GM23248 (cell line): ENCODE data around the gene MED17. TPM values are rescaled to one million over a fixed set of nuclear protein-coding genes. Genes with fewer than 3 reads are reported as not detected.

ENCODE experiments used
- DNase-seq: peaks from one replicate; pipeline ENCODE4 v3.0.0-alpha.2; 2015
- H2AFZ ChIP-seq: fragments of 200-600 bp; sonication (generic); 2 replicates; pipeline ENCODE4 v1.6.1; 2016; ENCODE audit warnings: antibody characterized with exemption
- H3F3A ChIP-seq: fragments of 200-600 bp; sonication (generic); 2 replicates; pipeline ENCODE4 v1.6.1; 2016; ENCODE audit warnings: mild to moderate bottlenecking, antibody characterized with exemption, mixed run types; ENCODE audit not compliant: insufficient read depth
- H3K27ac ChIP-seq: fragments of 200-600 bp; sonication (generic); 2 replicates; pipeline ENCODE4 v1.5.1; 2016; ENCODE audit warnings: mild to moderate bottlenecking
- H3K27me3 ChIP-seq: fragments of 200-600 bp; sonication (generic); replicated peaks from 2 replicates; pipeline ENCODE4 v1.6.1; 2016; ENCODE audit warnings: mild to moderate bottlenecking; ENCODE audit not compliant: insufficient read depth
- H3K36me3 ChIP-seq: fragments of 200-600 bp; sonication (generic); 2 replicates; pipeline ENCODE4 v1.6.1; 2016; ENCODE audit warnings: low read depth, mild to moderate bottlenecking
- H3K4me1 ChIP-seq: fragments of 200-600 bp; sonication (generic); 2 replicates; pipeline ENCODE4 v1.6.1; 2016; ENCODE audit warnings: mild to moderate bottlenecking; ENCODE audit not compliant: insufficient read depth
- H3K4me2 ChIP-seq: fragments of 200-600 bp; sonication (generic); one replicate; pipeline ENCODE4 v1.6.1; 2016; ENCODE audit warnings: mild to moderate bottlenecking; ENCODE audit not compliant: unreplicated experiment
- H3K4me3 ChIP-seq: fragments of 200-600 bp; sonication (generic); 2 replicates; pipeline ENCODE4 v1.5.1; 2016; ENCODE audit warnings: mild to moderate bottlenecking
- H3K79me2 ChIP-seq: fragments of 200-600 bp; sonication (generic); 2 replicates; pipeline ENCODE4 v1.6.1; 2016; ENCODE audit warnings: mild to moderate bottlenecking; ENCODE audit not compliant: insufficient read depth
- H3K9ac ChIP-seq: fragments of 200-600 bp; sonication (generic); 2 replicates; pipeline ENCODE4 v1.6.1; 2016; ENCODE audit warnings: mild to moderate bottlenecking
- H3K9me2 ChIP-seq: fragments of 200-600 bp; sonication (generic); 2 replicates; pipeline ENCODE4 v1.6.1; 2016; ENCODE audit warnings: mixed run types, mild to moderate bottlenecking, moderate library complexity; ENCODE audit not compliant: insufficient read depth
- H3K9me3 ChIP-seq: fragments of 200-600 bp; sonication (generic); one replicate; pipeline ENCODE4 v1.6.1; 2017; ENCODE audit warnings: low read depth
- H4K20me1 ChIP-seq: fragments of 200-600 bp; sonication (generic); 2 replicates; pipeline ENCODE4 v1.6.0; 2016; ENCODE audit not compliant: insufficient read depth
- EZH2 ChIP-seq: fragments of 200-600 bp; sonication (generic); IDR thresholded peaks from 2 replicates; pipeline ENCODE4 v1.6.1; 2018; ENCODE audit warnings: antibody characterized with exemption, mild to moderate bottlenecking; ENCODE audit not compliant: insufficient read depth, poor library complexity, severe bottlenecking
- EZH2phosphoT487 ChIP-seq: fragments of 200-600 bp; sonication (generic); IDR thresholded peaks from 2 replicates; pipeline ENCODE4 v1.6.1; 2018; ENCODE audit warnings: antibody characterized with exemption, moderate library complexity, mild to moderate bottlenecking, low read depth; ENCODE audit not compliant: insufficient read depth
- WGBS, 2 experiments: methylation state at CpG; one replicate each; pipeline ENCODE4 v1.1.6; 2015 to 2017; ENCODE audit warnings: low lambda C conversion rate in 2 of 2, low coverage in 1 of 2; ENCODE audit errors: missing lambda C conversion rate in 2 of 2; 5-methylcytosine and 5-hydroxymethylcytosine counted together
- in situ Hi-C: fragments of 300-500 bp; cut with MboI; formaldehyde crosslinking; loops from 2 replicates; pipeline ENCODE4 v1.15.0; 2020
- polyA plus RNA-seq: library from polyadenylated mRNA; unstranded; fragments of >200 nt; fragmentation: Nextera tagmentation; extraction: Ambion mirVana; gene quantifications from 2 replicates; pipeline ENCODE4 v1.2.1, GENCODE V29; 2016
- total RNA-seq: library from RNA; depleted of rRNA; stranded (reverse); fragments of >200 nt; shearing (Covaris generic); gene quantifications from 2 replicates; pipeline ENCODE4 v1.2.3, GENCODE V29; 2014

MED17 gene
- total and polyA plus RNA-seq, 2 experiments from 2014 or later, result 22.2 to 22.4 TPM

DNA sequence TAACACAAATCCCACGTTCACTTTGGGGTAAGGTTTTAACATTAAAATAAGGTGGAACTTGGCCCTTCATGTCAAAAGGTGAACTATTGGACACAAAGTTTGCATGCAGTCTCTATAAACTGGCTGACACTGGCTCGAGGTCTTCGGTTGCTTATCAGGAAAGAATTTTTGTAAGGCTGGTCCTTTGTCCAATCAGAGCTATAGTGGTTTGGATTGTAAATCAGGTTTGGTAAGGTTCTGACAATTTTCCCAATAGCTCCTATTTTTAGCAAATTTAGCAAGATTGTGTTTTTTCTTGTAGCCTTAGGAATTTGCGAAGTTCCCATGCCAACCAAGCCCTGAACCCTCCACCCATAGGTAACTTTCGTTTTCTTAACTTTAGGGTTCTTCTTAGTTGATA lies 17.6 kb upstream of the MED17 start:
- Histone ChIP-seq H3F3A (no peaks in the 10 kb centered on the region), H3K27me3 (no peaks in the 10 kb centered on the region), H3K79me2 (no peaks in the 10 kb centered on the region), H3K9ac (no peak overlapping the region), H3K4me3 (no peak overlapping the region), H3K9me2 (no peaks in the 10 kb centered on the region), H2AFZ (no peak overlapping the region), H3K4me2 (no peak overlapping the region), H3K36me3 (peaks cover 4% of the 10 kb centered on the region; the same call in 1 of the 2 replicates), H3K27ac (no peak overlapping the region), H3K4me1 (no peaks in the 10 kb centered on the region), H4K20me1 (no peaks in the 10 kb centered on the region), H3K9me3 (no peaks in the 10 kb centered on the region)
- WGBS, 2 experiments, result 83 to 85% methylated on average over 5 of the region's 5 CpGs
- TF ChIP-seq EZH2phosphoT487 (no peak), EZH2 (no peak)
- no peak for DNase-seq
- in situ Hi-C loops, result no loop called here

GRCh38 chr11:93767018-93767417 lies 17.1 kb upstream of the MED17 start:
- no peak overlapping the region for H2AFZ ChIP-seq
- no peak overlapping the region for H3K4me2 ChIP-seq
- H3K79me2 ChIP-seq, result no peaks in the 10 kb centered on the region
- DNase-seq, result no peak
- in situ Hi-C loops, result no loop called here
- H3K9me3 ChIP-seq, result no peaks in the 10 kb centered on the region
- no peak overlapping the region for H3K9ac ChIP-seq
- peaks cover 1% of the 10 kb centered on the region; the same call in 1 of the 2 replicates for H3K36me3 ChIP-seq
- no peaks in the 10 kb centered on the region for H4K20me1 ChIP-seq
- H3K4me3 ChIP-seq, result no peak overlapping the region
- no peaks in the 10 kb centered on the region for H3F3A ChIP-seq
- H3K27ac ChIP-seq, result no peak overlapping the region
- no peaks in the 10 kb centered on the region for H3K27me3 ChIP-seq
- no peaks in the 10 kb centered on the region for H3K4me1 ChIP-seq
- WGBS, 2 experiments, result 81 to 86% methylated on average over 3 of the region's 3 CpGs
- no peak for TF ChIP-seq EZH2phosphoT487
- no peaks in the 10 kb centered on the region for H3K9me2 ChIP-seq

GRCh38 chr11:93770160-93770559 lies 13.9 kb upstream of the MED17 start:
- in situ Hi-C loops, result no loop called here
- Histone ChIP-seq H3F3A (no peaks in the 10 kb centered on the region), H4K20me1 (no peaks in the 10 kb centered on the region), H3K4me2 (no peak overlapping the region), H3K9me3 (no peaks in the 10 kb centered on the region), H3K4me1 (no peaks in the 10 kb centered on the region), H3K27ac (no peak overlapping the region), H3K27me3 (no peaks in the 10 kb centered on the region), H3K9ac (no peak overlapping the region), H3K36me3 (no peaks in the 10 kb centered on the region; the same call in 1 of the 2 replicates), H2AFZ (no peak overlapping the region), H3K4me3 (no peak overlapping the region), H3K9me2 (no peaks in the 10 kb centered on the region), H3K79me2 (no peaks in the 10 kb centered on the region)
- DNase-seq, result no peak
- 92 to 97% methylated on average over 1 of the region's 1 CpG for WGBS, 2 experiments
- no peak for TF ChIP-seq EZH2phosphoT487
- no peak for TF ChIP-seq EZH2

DNA sequence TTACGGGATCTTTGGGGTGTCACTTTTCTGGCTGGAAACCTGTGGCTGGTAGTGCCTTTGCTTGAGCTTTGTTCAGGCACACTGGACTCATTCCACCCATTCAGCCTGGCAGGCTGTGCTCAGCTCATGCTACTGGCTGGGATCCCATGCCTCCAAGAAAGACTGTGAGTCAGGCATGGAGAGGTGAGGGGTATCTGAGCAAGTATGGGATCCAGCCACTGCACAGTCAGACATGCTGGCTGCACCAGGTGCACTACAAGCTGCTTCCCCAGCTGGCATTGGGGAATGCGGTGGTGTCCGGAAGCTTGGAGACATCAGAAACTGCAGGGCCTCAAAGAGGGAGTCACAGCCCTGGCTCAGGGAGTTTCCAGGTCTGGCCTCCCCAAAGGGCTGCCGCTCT lies 12.0 kb upstream of the MED17 start:
- in situ Hi-C loops, result no loop called here
- TF ChIP-seq EZH2 (no peak), EZH2phosphoT487 (no peak)

DNA sequence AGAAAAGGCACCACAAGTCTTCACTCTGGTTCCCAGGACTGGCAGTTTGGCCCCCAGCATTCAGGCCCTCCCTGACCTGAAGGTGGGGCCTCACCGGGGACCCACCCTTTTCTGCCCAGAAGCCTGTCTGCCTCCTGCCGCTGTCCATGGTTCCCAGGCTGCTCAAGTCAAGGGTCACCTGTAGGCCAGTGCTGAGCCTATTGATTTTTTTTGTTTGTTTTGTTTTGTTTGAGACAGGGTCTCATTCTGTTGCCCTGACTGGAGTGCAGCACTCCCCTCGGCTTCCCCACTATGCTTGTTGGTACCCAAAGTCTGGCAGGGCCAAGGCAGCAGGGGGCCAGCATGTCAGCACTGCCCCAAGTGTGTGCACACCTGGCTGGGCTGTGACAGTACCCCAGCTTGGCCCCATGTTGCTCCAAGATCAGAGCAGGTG lies 11.0 kb upstream of the MED17 start:
- Histone ChIP-seq H3K36me3 (no peaks in the 10 kb centered on the region), H3K27me3 (no peaks in the 10 kb centered on the region), H3K9me3 (no peaks in the 10 kb centered on the region), H2AFZ (no peak overlapping the region), H3K4me3 (no peak overlapping the region), H3K9ac (no peak overlapping the region), H3K4me2 (no peak overlapping the region), H3K27ac (no peak overlapping the region), H3K9me2 (no peaks in the 10 kb centered on the region), H3K79me2 (no peaks in the 10 kb centered on the region), H3F3A (no peaks in the 10 kb centered on the region), H4K20me1 (no peaks in the 10 kb centered on the region), H3K4me1 (no peaks in the 10 kb centered on the region)
- TF ChIP-seq EZH2phosphoT487 (no peak), EZH2 (no peak)
- WGBS, 2 experiments, result 76 to 78% methylated on average over 3 of the region's 3 CpGs
- DNase-seq, result no peak
- in situ Hi-C loops, result no loop called here

More for the DNA sequence above, 12.0 kb upstream of the MED17 start:
- Histone ChIP-seq H4K20me1 (no peaks in the 10 kb centered on the region), H3K9me3 (no peaks in the 10 kb centered on the region), H3K4me2 (no peak overlapping the region), H3K4me3 (no peak overlapping the region), H3K36me3 (no peaks in the 10 kb centered on the region), H3K9ac (no peak overlapping the region), H3K4me1 (no peaks in the 10 kb centered on the region), H2AFZ (no peak overlapping the region), H3K27ac (no peak overlapping the region), H3K9me2 (no peaks in the 10 kb centered on the region), H3K79me2 (no peaks in the 10 kb centered on the region), H3F3A (no peaks in the 10 kb centered on the region), H3K27me3 (no peaks in the 10 kb centered on the region)
- no peak for DNase-seq
- WGBS, 2 experiments, result 87 to 90% methylated on average over 4 of the region's 4 CpGs
